Measurements from ENCODE around the gene FUT8. TPM values are rescaled to one million over a fixed set of nuclear protein-coding genes. Genes with fewer than 3 reads are reported as not detected.

The FUT8 gene
- total RNA-seq, 4 donors from 2014 or later = 6.5 to 11.3 (median 9.3) TPM

- Histone ChIP-seq H3K4me3 (no peak overlapping the region), H3K9me3 (no peaks in the 10 kb centered on the region), H3K27me3 (no peaks in the 10 kb centered on the region), H3K36me3 (no peaks in the 10 kb centered on the region), H3K4me1 (peaks cover under 1 to 6% of the 10 kb centered on the region in 2 donors), H3K27ac (no peak overlapping the region)
- intact Hi-C loops (cut with DNase I; ENCODE audit: low total_unique reads) (no loop called here), in situ Hi-C loops (cut with MboI; ENCODE audit: low sequenced_read_pairs in 4 of 4) (no loop called here)
- DNase-seq = no peak
- no peak for ATAC-seq
- no peak for TF ChIP-seq CTCF (IDR thresholded peaks at IDR 0.05 in 4 of 5, conservative IDR thresholded peaks at IDR 0.05 in 1 of 5)
- no peak for TF ChIP-seq POLR2A (IDR thresholded peaks at IDR 0.05)
Measured at GRCh38 chr14:65487783-65488494, 75.4 kb downstream of the FUT8 start.

GRCh38 chr14:65491274-65491673 is 78.7 kb downstream of the FUT8 start:
- no peaks in the 10 kb centered on the region for H3K9me3 ChIP-seq
- ATAC-seq (no peak), DNase-seq (no peak)
- H3K4me3 ChIP-seq = no peak overlapping the region
- no peaks in the 10 kb centered on the region for H3K4me1 ChIP-seq
- intact Hi-C loops (cut with DNase I; ENCODE audit: low total_unique reads) (no loop called here), in situ Hi-C loops (cut with MboI; ENCODE audit: low sequenced_read_pairs in 4 of 4) (no loop called here)
- H3K27me3 ChIP-seq = no peaks in the 10 kb centered on the region
- H3K36me3 ChIP-seq = no peaks in the 10 kb centered on the region
- H3K27ac ChIP-seq = no peak overlapping the region
- no peak for TF ChIP-seq CTCF (IDR thresholded peaks at IDR 0.05 in 4 of 5, conservative IDR thresholded peaks at IDR 0.05 in 1 of 5)
- no peak for TF ChIP-seq POLR2A (IDR thresholded peaks at IDR 0.05)

- ATAC-seq (no peak), DNase-seq (no peak)
- H3K27me3 ChIP-seq = no peaks in the 10 kb centered on the region
- intact Hi-C loops (cut with DNase I; ENCODE audit: low total_unique reads) (no loop called here), in situ Hi-C loops (cut with MboI; ENCODE audit: low sequenced_read_pairs in 4 of 4) (no loop called here)
- H3K4me1 ChIP-seq = no peaks in the 10 kb centered on the region
- H3K36me3 ChIP-seq = no peaks in the 10 kb centered on the region
- H3K9me3 ChIP-seq = no peaks in the 10 kb centered on the region
- TF ChIP-seq CTCF (IDR thresholded peaks at IDR 0.05 in 4 of 5, conservative IDR thresholded peaks at IDR 0.05 in 1 of 5) (no peak), POLR2A (IDR thresholded peaks at IDR 0.05) (no peak)
- no peak overlapping the region for H3K4me3 ChIP-seq
- H3K27ac ChIP-seq = no peak overlapping the region
Measured at GRCh38 chr14:65492266-65492665, 79.7 kb downstream of the FUT8 start.

GRCh38 chr14:65495196-65495595 is 82.7 kb downstream of the FUT8 start:
- no peak for ATAC-seq
- TF ChIP-seq CTCF (IDR thresholded peaks at IDR 0.05 in 4 of 5, conservative IDR thresholded peaks at IDR 0.05 in 1 of 5) (no peak), POLR2A (IDR thresholded peaks at IDR 0.05) (no peak)
- intact Hi-C loops (cut with DNase I; ENCODE audit: low total_unique reads) = no loop called here

More at GRCh38 chr14:65495196-65495595, 82.7 kb downstream of the FUT8 start:
- no peak overlapping the region for H3K4me3 ChIP-seq
- no peaks in the 10 kb centered on the region for H3K36me3 ChIP-seq
- no peaks in the 10 kb centered on the region for H3K4me1 ChIP-seq
- no peak for DNase-seq
- no peak overlapping the region for H3K27ac ChIP-seq
- in situ Hi-C loops (cut with MboI; ENCODE audit: low sequenced_read_pairs in 4 of 4) = no loop called here
- H3K27me3 ChIP-seq = no peaks in the 10 kb centered on the region
- no peaks in the 10 kb centered on the region for H3K9me3 ChIP-seq

Measured in gastrocnemius medialis (tissue), 4 donors.